T-helper 2 cell (primary cell): ENCODE measurements around the gene MAP4K4.

Experiments used
- DNase-seq, 5 experiments: peaks; one replicate each; pipeline versions ENCODE4 v3.0.0 to v3.0.0-alpha.2; 2012 to 2022

MAP4K4 gene

GRCh38 chr2:101844055-101844635 lies 146.6 kb downstream of the MAP4K4 start:
- DNase-seq: no peak

GRCh38 chr2:101846973-101847372 lies 149.5 kb downstream of the MAP4K4 start:
- DNase-seq: no peak

DNA sequence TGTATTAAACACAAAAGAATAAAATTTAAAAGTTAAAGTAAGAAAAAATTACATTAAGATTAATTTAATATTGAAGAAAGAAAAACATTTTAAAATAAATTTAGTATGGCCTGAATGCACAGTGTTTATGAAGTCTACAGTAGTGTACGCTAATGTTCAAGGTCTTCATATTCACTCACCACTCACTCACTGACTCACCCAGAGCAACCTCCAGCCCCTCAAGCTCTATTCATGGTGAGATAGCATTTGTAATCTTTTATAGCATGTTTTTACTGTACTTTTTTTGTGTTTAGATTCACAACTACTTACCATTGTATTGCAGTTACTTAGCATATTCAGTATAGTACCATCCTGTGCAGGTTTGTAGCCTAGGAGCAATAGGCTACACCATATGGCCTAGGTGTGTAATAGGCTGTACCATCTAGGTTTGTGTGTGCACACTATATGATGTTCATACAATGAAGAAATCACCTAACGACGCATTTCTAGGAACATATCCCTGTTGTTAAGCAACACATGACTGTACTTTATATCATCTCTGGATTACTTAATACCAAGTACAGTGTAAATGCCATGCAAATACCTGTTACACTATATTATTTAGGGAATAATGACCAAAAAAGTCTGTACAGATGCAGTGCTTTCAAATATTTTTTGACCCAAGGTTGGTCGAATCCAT lies 150.3 kb downstream of the MAP4K4 start:
- DNase-seq: no peak

- no peak for DNase-seq
Observed at GRCh38 chr2:101848769-101849410, 151.4 kb downstream of the MAP4K4 start.

DNA sequence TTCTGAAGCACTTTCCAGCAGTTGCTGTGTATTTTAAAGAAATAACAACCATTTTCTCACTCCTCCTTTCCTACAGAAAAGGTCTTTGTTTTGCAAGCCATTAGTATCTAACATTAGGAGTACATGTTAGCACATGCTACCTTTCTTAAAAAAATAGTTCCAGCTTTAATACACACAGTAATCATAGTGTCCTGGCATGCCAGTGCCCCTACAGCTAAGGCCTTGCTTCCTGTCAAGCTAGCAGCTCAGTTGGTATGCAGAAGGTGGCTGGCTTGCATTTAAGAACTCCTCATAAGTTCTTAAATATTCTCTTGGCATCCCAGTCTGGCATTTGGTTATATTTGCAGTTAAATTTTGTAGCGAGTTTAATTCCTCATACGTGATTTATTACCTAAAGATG lies 152.9 kb downstream of the MAP4K4 start:
- DNase-seq: no peak

DNA sequence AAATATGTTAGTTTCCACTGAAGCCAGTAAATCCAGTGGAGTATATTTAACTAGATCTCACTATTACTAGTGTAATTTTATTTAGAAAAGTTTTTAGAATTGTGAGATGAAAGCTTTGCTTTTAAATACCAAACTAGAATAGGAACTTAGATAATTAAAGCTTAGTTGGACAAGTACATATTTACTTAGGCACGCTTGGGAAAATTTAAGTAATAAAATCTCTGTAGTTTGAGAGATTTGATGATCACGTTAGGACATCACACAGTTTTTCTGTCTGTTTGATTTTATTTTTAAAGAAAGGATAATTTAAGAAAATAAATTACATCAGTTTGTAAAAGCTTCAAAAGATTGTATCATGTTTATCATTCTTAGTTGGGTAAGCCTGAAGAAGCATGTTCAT lies 153.5 kb downstream of the MAP4K4 start:
- DNase-seq: no peak

DNA sequence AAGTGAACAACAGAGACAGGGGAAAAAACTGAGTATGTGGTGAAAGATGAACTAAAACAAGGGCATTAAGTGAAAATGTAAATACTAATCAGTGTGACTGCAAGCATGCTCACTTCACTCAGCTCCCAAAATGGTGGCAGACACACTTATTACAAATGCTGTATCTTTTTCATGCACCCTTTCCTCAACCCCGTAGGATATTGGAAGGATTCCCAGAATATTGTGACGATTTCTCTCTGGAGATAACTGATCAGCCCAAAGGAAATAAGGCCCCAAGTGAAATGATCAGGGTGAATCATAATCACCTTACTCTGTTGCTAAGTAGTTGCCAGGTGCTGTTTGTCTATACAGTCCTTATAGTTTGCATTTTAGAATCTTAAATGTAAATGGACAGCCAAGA lies 155.3 kb downstream of the MAP4K4 start:
- DNase-seq: no peak

DNA sequence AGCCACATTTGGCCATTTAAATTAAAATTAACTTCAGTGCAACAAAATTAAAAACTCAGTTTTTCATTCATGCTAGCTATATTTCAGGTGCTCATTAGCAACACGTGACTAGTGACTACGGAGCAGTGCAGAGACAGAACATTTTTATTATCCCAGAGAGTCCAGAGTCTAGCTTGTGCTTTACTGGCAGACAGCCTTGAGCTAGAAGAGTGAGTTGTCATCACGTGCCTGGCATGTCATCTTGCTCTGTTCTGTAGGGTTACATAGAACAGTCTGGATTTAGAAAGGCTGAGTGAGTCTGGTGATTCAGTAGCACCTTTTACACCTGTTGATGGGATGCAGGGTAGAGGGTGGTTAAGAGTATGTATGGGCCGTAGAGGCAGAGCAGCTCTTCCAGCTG lies 157.4 kb downstream of the MAP4K4 start:
- DNase-seq: no peak

GRCh38 chr2:101855776-101856175 lies 158.3 kb downstream of the MAP4K4 start:
- no peak for DNase-seq

DNA sequence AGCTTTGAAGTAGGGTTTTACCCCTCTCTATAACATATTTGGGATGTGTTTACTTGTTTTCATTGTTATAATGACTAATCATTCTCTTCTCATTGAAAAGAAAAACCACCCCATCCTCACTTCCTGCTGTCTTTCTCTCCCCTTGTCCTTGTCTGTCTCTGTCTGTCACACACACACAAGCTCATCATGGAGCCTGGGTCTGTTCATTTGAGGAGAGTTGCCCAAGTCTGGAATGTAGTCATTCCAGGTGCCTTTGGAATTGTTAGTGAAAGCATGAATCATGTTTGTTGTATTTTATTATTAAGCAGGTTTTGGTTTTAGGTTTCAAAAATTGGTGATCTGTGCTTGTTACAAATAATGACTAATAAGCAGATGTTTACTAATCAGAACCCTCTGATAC lies 160.7 kb downstream of the MAP4K4 start:
- no peak for DNase-seq

DNA sequence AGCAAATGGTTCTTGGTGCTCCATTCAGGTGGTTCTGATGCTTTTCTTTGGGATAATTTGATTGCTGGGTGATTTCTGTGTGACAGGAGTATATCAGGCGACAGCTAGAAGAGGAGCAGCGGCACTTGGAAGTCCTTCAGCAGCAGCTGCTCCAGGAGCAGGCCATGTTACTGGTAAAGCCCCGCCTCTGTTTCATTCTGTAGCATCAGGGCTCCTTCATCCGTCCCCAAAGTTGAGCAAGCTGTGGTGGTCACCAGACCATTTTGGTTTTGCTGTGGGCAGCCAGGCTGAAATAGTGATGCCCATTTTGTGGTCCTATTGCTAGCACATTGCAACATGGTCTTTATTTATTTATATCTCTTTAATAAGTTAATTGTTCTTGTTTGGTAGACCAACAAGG lies 161.4 kb downstream of the MAP4K4 start:
- no peak for DNase-seq

DNA sequence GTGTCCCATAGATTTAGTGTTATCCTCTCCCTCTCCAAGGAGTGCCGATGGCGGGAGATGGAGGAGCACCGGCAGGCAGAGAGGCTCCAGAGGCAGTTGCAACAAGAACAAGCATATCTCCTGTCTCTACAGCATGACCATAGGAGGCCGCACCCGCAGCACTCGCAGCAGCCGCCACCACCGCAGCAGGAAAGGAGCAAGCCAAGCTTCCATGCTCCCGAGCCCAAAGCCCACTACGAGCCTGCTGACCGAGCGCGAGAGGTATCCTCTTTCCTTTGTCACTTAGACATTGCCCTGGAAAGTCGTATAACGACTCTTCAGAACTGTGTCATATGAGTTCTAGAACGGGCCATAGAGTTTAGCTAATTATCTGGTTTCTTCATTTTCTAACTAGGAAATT lies 162.1 kb downstream of the MAP4K4 start:
- DNase-seq: no peak

GRCh38 chr2:101860157-101860556 lies 162.7 kb downstream of the MAP4K4 start:
- DNase-seq: no peak

- DNase-seq: no peak
Observed at GRCh38 chr2:101860782-101861181, 163.3 kb downstream of the MAP4K4 start.

DNA sequence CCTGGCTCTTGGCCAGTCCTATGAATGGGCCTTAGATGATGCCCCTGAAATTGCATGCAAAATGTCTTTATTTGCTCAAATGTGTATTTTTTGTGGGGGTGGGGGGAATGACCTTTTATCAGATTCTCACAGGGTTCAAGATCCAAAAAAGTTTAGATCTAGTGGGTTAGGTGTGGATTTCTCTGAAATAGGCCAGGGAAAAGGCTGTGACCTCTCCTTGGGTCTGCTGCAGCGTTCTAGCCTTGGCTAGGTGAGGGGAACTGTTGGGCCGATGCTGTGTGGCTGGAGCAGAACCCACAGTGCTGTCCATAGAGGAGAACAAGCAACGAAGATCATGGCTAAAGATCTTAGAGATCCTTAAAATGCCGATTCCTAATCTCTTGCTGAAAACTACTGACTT lies 163.9 kb downstream of the MAP4K4 start:
- no peak for DNase-seq

DNA sequence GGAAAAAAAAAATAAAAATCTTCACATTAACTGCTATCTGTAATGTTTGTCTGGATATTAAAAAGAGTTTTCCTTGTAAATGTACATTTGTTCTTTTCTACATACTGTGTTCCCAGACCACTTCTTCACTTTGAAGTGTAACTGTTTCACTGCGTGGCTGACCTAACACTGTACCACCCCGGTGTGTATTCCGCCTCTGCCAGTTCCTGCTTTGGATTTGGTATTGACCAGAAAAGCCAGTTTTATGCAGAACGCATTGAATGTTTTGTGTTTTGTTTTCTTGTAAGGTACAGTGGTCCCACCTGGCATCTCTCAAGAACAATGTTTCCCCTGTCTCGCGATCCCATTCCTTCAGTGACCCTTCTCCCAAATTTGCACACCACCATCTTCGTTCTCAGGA lies 166.0 kb downstream of the MAP4K4 start:
- DNase-seq: no peak

DNA sequence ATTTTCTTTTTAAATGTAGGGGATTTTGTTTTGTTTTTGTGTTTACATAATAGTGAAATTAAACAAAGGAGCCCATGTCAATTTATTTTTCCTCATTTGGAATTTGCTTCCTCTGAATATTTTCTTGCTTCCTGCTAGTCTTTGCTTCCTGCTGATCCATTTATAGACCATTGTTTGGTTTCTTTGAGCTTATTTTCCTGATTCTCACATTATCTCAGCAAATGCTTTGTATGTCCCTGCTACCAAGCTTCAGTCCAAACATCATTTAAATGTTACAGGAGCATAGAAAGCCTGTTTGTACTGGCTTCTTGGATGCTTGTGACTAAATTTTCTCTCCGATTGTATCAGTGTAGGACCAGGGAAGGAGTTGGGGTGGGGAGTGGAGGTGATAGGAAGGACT lies 166.9 kb downstream of the MAP4K4 start:
- DNase-seq: no peak

- no peak for DNase-seq
Observed at GRCh38 chr2:101868525-101868924, 171.0 kb downstream of the MAP4K4 start.

GRCh38 chr2:101869527-101869926 lies 172.0 kb downstream of the MAP4K4 start:
- DNase-seq: no peak

GRCh38 chr2:101870444-101870843 lies 172.9 kb downstream of the MAP4K4 start:
- no peak for DNase-seq

GRCh38 chr2:101871480-101871879 lies 174.0 kb downstream of the MAP4K4 start:
- DNase-seq: no peak

- DNase-seq: no peak
Observed at GRCh38 chr2:101872480-101872879, 175.0 kb downstream of the MAP4K4 start.

- peak in 1 of 5 experiments; percentile 44 for DNase-seq
Observed at GRCh38 chr2:101873543-101873942, 176.0 kb downstream of the MAP4K4 start.

DNA sequence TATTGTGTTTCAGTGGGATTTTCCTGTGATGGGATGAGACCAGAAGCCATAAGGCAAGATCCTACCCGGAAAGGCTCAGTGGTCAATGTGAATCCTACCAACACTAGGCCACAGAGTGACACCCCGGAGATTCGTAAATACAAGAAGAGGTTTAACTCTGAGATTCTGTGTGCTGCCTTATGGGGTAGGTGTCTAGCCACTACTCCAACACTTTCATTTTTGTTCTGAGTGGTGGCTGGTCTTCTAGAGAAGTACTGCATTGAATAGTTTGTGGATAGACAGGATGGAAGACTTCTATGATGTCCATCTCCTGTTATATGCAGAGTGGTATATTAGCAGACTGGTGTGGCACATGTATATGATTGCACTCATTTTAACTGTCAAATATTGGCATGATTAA lies 176.6 kb downstream of the MAP4K4 start:
- DNase-seq: peak in 1 of 5 experiments; percentile 61
